Measurements from ENCODE around the gene PDLIM7.

The PDLIM7 gene

GRCh38 chr5:177504086-177505056, 7.0 kb upstream of the PDLIM7 start:
- DNase-seq: no peak

GRCh38 chr5:177503351-177504085, 6.1 kb upstream of the PDLIM7 start:
- no peak for DNase-seq

GRCh38 chr5:177502886-177503285, 5.5 kb upstream of the PDLIM7 start:
- DNase-seq: no peak

GRCh38 chr5:177501874-177502678, 4.7 kb upstream of the PDLIM7 start:
- DNase-seq: no peak

- peak; percentile 86 for DNase-seq
Measured at GRCh38 chr5:177500685-177501522, 3.5 kb upstream of the PDLIM7 start.

- no peak for DNase-seq
Measured at GRCh38 chr5:177499842-177500241, 2.4 kb upstream of the PDLIM7 start.

- DNase-seq: no peak
Measured at GRCh38 chr5:177498013-177498787, 796 bp upstream of the PDLIM7 start.

GRCh38 chr5:177496727-177497291, 595 bp downstream of the PDLIM7 start:
- DNase-seq: no peak

GRCh38 chr5:177496070-177496726, 1.2 kb downstream of the PDLIM7 start:
- DNase-seq: no peak

- DNase-seq: no peak
Measured at GRCh38 chr5:177495243-177496060, 2.0 kb downstream of the PDLIM7 start.

- no peak for DNase-seq
Measured at GRCh38 chr5:177494346-177495195, 2.8 kb downstream of the PDLIM7 start.

GRCh38 chr5:177493795-177494345, 3.5 kb downstream of the PDLIM7 start:
- DNase-seq: no peak

- DNase-seq: no peak
Measured at GRCh38 chr5:177492841-177493240, 4.6 kb downstream of the PDLIM7 start.

- DNase-seq: no peak
Measured at GRCh38 chr5:177491983-177492746, 5.2 kb downstream of the PDLIM7 start.

- DNase-seq: no peak
Measured at GRCh38 chr5:177491429-177491945, 5.9 kb downstream of the PDLIM7 start.

GRCh38 chr5:177490992-177491391, 6.4 kb downstream of the PDLIM7 start:
- DNase-seq: no peak

Measured in effector CD4-positive, alpha-beta T cell (primary cell).